D721Med (cell line): ENCODE data around the gene CDH9.

ENCODE experiments used
- DNase-seq: peaks from one replicate; pipeline ENCODE4 v3.0.0; 2011; ENCODE audit warnings: low spot score; ENCODE audit not compliant: insufficient read length
- FAIRE-seq: peaks from 2 replicates; lab custom pipeline; 2011; peaks lifted over from hg19 to GRCh38; lab: Jason Lieb, UNC
- TF ChIP-seq, protein P1 (sequence below): IDR thresholded peaks from 2 replicates; pipeline ENCODE4 v1.5.1; 2012; ENCODE audit warnings: mild to moderate bottlenecking, control low read depth; ENCODE audit not compliant: insufficient read depth; ENCODE audit errors: missing control alignments

Gene CDH9

GRCh38 chr5:26955161-26955560 is 83.2 kb downstream of the CDH9 start:
- TF ChIP-seq, protein P1, sequence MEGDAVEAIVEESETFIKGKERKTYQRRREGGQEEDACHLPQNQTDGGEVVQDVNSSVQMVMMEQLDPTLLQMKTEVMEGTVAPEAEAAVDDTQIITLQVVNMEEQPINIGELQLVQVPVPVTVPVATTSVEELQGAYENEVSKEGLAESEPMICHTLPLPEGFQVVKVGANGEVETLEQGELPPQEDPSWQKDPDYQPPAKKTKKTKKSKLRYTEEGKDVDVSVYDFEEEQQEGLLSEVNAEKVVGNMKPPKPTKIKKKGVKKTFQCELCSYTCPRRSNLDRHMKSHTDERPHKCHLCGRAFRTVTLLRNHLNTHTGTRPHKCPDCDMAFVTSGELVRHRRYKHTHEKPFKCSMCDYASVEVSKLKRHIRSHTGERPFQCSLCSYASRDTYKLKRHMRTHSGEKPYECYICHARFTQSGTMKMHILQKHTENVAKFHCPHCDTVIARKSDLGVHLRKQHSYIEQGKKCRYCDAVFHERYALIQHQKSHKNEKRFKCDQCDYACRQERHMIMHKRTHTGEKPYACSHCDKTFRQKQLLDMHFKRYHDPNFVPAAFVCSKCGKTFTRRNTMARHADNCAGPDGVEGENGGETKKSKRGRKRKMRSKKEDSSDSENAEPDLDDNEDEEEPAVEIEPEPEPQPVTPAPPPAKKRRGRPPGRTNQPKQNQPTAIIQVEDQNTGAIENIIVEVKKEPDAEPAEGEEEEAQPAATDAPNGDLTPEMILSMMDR: no peak
- DNase-seq (no peak), FAIRE-seq (no peak)

DNA sequence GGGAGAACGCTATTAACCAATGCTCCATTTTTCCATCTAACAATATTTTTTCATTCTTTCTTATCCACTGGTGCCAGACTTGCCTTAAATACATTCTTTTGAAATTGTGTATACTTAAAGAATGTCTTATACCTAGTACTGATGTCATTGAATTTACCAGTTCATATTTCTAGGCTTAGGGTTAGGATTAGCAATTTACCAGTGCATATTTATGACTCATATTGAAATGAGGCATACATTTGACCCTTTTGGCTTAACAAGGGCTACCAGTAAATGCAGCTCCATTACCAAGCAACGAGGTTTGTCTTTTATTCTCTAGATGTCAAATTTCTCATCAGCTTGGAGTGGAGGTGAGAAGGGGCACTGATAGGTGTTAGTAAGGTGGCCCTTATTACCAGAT is 89.5 kb downstream of the CDH9 start:
- DNase-seq: no peak
- TF ChIP-seq, protein P1: no peak

DNA sequence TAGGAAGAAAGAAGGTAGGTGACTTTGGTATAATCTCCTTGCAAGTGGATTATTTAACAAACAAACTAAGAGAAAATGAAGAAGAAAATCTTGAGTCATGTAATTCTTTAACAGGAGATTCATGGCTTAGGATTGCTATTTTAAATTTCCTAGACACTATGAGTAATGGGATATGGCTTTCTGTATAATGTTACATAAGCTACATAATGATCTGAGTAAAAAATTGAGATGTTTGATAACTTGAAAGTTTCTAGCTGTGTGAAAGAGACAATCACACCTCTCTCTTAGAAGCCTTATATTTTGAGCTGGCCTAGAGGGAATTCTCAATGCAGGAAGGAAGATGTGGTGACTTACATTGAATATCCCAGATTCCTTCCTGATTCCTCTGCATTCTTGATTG is 92.5 kb downstream of the CDH9 start:
- FAIRE-seq (no peak), DNase-seq (no peak)
- TF ChIP-seq, protein P1: no peak

More for the DNA sequence above, 89.5 kb downstream of the CDH9 start:
- FAIRE-seq: no peak

DNA sequence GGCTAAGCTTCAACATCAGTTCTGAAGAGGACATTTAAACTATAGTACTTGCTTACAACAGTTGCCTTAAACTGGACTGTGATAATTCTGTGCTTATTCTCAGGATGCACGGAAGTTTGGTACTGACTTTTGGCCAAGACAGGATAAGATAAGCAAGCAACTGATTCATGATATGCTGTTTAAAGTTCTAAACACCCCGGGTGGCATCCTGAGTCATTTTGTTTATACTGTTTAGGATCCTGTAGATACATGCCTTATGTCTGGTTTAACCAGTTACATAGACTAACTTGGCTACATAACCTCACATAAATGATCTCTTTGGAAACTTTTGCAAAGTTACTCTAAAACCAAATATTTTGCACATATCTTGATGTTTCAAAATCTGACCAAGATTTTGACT is 95.9 kb downstream of the CDH9 start:
- TF ChIP-seq, protein P1: no peak

GRCh38 chr5:26940994-26941393 is 97.4 kb downstream of the CDH9 start:
- TF ChIP-seq, protein P1: no peak
- FAIRE-seq: no peak
- DNase-seq: no peak

More for the DNA sequence above, 95.9 kb downstream of the CDH9 start:
- DNase-seq (no peak), FAIRE-seq (no peak)

GRCh38 chr5:26932238-26932637 is 106.1 kb downstream of the CDH9 start:
- DNase-seq: no peak
- TF ChIP-seq, protein P1: no peak
- no peak for FAIRE-seq

DNA sequence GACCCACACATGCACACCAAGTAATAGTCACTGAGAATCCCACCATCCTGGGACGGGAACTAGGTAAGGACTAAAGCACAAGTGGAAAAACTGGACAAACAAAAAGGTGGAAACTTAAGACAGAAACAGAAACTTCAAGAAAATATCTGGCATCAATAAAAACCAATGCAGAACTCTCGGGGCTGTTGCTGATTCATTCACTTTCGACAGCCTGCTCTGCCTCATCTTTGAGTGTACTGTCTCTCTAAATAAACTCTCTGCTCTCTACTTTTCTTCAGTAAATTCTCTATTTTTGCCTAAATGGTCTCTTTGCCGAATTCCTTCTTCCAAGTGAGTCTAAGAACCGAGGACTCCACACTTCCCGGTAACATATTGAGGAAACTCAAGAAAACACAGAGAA is 116.9 kb downstream of the CDH9 start:
- no peak for DNase-seq
- TF ChIP-seq, protein P1: no peak
- no peak for FAIRE-seq
